ENCODE measurements around the gene TEX12.

DNA sequence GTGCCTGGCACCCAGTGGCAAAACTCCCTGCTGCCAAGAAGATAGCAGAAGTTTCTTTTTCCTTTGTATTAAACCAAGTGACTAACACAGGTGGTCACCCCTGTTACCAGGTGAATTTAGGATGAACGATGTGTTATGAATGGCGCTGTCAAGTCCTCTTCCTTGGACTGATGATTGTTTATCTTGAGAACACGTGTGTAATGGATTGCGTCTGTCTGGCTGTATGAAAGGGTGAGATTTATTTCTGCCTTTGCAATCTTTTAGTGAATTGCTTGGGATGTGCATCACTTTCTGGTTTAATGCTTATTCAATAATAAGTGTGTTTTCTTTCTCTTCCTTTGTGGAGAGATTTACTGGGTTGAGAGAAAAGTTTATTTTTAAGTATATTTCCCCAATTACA lies 44.0 kb upstream of the TEX12 start:
- TF ChIP-seq, protein P1, sequence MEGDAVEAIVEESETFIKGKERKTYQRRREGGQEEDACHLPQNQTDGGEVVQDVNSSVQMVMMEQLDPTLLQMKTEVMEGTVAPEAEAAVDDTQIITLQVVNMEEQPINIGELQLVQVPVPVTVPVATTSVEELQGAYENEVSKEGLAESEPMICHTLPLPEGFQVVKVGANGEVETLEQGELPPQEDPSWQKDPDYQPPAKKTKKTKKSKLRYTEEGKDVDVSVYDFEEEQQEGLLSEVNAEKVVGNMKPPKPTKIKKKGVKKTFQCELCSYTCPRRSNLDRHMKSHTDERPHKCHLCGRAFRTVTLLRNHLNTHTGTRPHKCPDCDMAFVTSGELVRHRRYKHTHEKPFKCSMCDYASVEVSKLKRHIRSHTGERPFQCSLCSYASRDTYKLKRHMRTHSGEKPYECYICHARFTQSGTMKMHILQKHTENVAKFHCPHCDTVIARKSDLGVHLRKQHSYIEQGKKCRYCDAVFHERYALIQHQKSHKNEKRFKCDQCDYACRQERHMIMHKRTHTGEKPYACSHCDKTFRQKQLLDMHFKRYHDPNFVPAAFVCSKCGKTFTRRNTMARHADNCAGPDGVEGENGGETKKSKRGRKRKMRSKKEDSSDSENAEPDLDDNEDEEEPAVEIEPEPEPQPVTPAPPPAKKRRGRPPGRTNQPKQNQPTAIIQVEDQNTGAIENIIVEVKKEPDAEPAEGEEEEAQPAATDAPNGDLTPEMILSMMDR (conservative IDR thresholded peaks at IDR 0.05; ENCODE audit: low read depth in 2 of 2) = no peak
- TF ChIP-seq, protein P2, sequence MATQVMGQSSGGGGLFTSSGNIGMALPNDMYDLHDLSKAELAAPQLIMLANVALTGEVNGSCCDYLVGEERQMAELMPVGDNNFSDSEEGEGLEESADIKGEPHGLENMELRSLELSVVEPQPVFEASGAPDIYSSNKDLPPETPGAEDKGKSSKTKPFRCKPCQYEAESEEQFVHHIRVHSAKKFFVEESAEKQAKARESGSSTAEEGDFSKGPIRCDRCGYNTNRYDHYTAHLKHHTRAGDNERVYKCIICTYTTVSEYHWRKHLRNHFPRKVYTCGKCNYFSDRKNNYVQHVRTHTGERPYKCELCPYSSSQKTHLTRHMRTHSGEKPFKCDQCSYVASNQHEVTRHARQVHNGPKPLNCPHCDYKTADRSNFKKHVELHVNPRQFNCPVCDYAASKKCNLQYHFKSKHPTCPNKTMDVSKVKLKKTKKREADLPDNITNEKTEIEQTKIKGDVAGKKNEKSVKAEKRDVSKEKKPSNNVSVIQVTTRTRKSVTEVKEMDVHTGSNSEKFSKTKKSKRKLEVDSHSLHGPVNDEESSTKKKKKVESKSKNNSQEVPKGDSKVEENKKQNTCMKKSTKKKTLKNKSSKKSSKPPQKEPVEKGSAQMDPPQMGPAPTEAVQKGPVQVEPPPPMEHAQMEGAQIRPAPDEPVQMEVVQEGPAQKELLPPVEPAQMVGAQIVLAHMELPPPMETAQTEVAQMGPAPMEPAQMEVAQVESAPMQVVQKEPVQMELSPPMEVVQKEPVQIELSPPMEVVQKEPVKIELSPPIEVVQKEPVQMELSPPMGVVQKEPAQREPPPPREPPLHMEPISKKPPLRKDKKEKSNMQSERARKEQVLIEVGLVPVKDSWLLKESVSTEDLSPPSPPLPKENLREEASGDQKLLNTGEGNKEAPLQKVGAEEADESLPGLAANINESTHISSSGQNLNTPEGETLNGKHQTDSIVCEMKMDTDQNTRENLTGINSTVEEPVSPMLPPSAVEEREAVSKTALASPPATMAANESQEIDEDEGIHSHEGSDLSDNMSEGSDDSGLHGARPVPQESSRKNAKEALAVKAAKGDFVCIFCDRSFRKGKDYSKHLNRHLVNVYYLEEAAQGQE (IDR thresholded peaks at IDR 0.05; ENCODE audit: unreplicated experiment) = no peak
- TF ChIP-seq CREB1 (CRISPR knock-in tag; IDR thresholded peaks at IDR 0.05; ENCODE audit: low read depth) (no peak), EZH2phosphoT487 (IDR thresholded peaks at IDR 0.05; ENCODE audit: unreplicated experiment) (no peak), EZH2 (IDR thresholded peaks at IDR 0.05; ENCODE audit: low read depth, unreplicated experiment) (no peak)
- TF ChIP-seq, protein P3, sequence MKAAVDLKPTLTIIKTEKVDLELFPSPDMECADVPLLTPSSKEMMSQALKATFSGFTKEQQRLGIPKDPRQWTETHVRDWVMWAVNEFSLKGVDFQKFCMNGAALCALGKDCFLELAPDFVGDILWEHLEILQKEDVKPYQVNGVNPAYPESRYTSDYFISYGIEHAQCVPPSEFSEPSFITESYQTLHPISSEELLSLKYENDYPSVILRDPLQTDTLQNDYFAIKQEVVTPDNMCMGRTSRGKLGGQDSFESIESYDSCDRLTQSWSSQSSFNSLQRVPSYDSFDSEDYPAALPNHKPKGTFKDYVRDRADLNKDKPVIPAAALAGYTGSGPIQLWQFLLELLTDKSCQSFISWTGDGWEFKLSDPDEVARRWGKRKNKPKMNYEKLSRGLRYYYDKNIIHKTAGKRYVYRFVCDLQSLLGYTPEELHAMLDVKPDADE (IDR thresholded peaks at IDR 0.05) = no peak
